Ovary (tissue), 3 donors: ENCODE results near the gene KBTBD4.

Experiments used
- EP300 ChIP-seq: sonication (generic); formaldehyde crosslinking; IDR thresholded peaks from one replicate; pipeline ENCODE4 v1.6.1; 2017; ENCODE audit warnings: antibody characterized with exemption
- POLR2A ChIP-seq: fragments of 450-650 bp; IDR thresholded peaks from one replicate; pipeline ENCODE4 v1.6.1; 2017; ENCODE audit warnings: antibody characterized with exemption, mild to moderate bottlenecking, moderate library complexity
- TF ChIP-seq, protein P1 (sequence below), 3 donors: fragments of 450-650 bp in 2 of 3; fragments of 200-600 bp in 1 of 3; IDR thresholded peaks; one replicate each; pipeline versions ENCODE4 v1.5.1 to v1.8.0; 2016 to 2022; ENCODE audit warnings: antibody characterized with exemption in 3 of 3, mild to moderate bottlenecking in 1 of 3
- donor health status: DM: no; HTN: no; CAD: no.

DNA sequence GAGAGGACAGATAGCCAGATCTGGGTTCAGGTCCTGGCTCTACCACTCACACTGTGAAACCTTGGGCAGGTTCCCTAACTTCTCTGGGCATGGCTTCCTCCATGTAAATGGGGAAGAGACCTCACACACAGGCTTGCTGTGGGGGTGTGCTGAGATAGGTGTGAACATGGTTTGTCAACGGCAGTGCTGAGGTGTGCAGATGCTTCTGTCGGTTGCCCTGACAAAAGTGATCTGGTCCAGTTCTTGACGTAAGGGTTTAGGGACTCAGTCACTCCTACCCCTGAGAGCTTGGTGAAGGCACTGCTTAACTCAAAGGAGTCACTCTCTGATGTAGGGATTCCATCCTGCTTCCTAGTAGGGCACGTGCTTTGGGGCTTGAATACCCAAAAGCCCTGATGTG, 13.5 kb upstream of the KBTBD4 start:
- TF ChIP-seq, protein P1, sequence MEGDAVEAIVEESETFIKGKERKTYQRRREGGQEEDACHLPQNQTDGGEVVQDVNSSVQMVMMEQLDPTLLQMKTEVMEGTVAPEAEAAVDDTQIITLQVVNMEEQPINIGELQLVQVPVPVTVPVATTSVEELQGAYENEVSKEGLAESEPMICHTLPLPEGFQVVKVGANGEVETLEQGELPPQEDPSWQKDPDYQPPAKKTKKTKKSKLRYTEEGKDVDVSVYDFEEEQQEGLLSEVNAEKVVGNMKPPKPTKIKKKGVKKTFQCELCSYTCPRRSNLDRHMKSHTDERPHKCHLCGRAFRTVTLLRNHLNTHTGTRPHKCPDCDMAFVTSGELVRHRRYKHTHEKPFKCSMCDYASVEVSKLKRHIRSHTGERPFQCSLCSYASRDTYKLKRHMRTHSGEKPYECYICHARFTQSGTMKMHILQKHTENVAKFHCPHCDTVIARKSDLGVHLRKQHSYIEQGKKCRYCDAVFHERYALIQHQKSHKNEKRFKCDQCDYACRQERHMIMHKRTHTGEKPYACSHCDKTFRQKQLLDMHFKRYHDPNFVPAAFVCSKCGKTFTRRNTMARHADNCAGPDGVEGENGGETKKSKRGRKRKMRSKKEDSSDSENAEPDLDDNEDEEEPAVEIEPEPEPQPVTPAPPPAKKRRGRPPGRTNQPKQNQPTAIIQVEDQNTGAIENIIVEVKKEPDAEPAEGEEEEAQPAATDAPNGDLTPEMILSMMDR (IDR thresholded peaks at IDR 0.05), result no peak
- TF ChIP-seq POLR2A (no peak), EP300 (no peak)
